H7 (cell line): ENCODE data around the gene PCDHA2. TPM values are rescaled to one million over a fixed set of nuclear protein-coding genes. Genes with fewer than 3 reads are reported as not detected.
"Not testable (repeated sequence)": the region's sequence is repeated elsewhere in the genome, so short reads cannot be mapped to it uniquely, and the experiment has no call there.

Experiments
- DNase-seq: peaks from one replicate; pipeline ENCODE4 v3.0.0; 2012
- H3K27me3 ChIP-seq: 2 replicates; pipeline ENCODE4 v1.6.0; 2011; ENCODE audit warnings: mild to moderate bottlenecking, low read length; ENCODE audit not compliant: control insufficient read depth, insufficient read depth
- H3K36me3 ChIP-seq: replicated peaks from 2 replicates; pipeline ENCODE4 v1.5.1; 2011; ENCODE audit warnings: low read length; ENCODE audit not compliant: control insufficient read depth, insufficient read depth
- H3K4me3 ChIP-seq: 2 replicates; pipeline ENCODE4 v1.5.1; 2011; ENCODE audit warnings: low read depth, mild to moderate bottlenecking, control low read depth, low read length, moderate library complexity; ENCODE audit not compliant: insufficient read depth
- total RNA-seq: library from RNA; depleted of rRNA; stranded (reverse); fragments of >200 nt; shearing (Covaris generic); gene quantifications from 2 replicates; pipeline ENCODE4 v1.2.3, GENCODE V29; 2014; rRNA removed

PCDHA2 gene
- total RNA-seq: not detected in 2 replicates

GRCh38 chr5:140794595-140795258 is at the start of gene PCDHA2:
Gene PCDHA2 (plus strand): TSS chr5:140794852.
- peak within 1 kb of the TSS; percentile 22; the same call in 1 of the 2 replicates for H3K4me3 ChIP-seq
- peak; percentile 74 for DNase-seq
- H3K36me3 ChIP-seq: no peaks in the 10 kb centered on the region
- H3K27me3 ChIP-seq: no peaks in the 10 kb centered on the region

DNA sequence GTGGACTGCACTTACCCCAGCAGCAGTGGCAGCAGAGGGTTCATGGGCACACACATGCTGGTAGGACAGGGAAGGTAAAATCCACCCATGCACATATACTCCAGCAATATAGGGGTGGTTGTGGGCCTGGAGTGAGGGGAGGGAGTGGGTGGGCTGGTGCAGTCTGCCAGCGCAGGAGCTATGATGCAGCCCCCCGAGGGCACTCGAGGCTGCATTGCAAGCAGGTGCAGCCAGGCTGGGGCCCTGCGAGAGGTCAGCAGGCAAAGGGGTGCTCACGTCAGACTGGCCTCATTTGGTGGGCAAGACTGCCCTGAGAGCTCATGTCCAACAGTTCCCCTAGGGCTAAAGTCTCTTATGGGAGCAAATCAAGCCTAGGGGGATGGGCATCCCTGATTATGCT is 41.1 kb upstream of the PCDHA2 start:
- no peaks in the 10 kb centered on the region for H3K27me3 ChIP-seq
- no peak overlapping the region for H3K4me3 ChIP-seq
- H3K36me3 ChIP-seq: no peaks in the 10 kb centered on the region
- no peak for DNase-seq

DNA sequence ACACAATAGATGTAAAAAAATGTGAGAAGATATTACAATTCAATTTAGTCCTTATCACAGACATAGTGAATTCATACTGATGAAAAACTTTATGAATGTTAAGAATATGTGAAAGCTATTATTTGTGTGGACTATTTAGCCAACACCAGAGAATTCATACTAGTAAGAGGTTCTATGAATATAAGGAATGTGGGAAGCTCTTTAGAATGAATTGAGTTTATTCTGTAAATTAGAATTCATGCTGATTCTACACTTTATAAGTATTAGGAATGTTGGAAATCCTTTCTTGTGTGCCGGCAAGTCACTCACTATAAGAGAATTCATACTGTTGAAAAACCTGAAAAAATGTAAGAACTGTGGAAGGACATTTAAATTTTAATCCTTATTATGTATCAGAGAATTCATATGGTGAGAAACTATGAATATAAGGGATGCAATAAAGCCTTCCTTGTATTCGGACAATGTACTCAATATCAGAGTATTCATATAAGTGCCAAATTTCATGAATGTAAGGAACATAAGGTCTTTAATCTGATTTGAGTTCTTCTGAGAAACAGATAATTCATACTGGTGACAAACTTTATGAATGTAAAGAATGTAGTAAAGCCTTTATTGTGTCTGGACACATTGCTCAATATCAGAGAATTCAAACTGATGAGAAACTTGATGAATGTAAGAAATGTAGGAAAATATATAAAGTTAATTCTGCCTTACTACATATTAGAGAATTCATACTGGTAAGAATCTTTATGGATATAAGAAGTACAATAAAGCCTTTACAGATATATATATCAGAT is 30.3 kb upstream of the PCDHA2 start:
- no peak for DNase-seq
- Histone ChIP-seq H3K36me3 (no peaks in the 10 kb centered on the region), H3K4me3 (no peak overlapping the region), H3K27me3 (no peaks in the 10 kb centered on the region)

GRCh38 chr5:140767444-140767843 is 27.2 kb upstream of the PCDHA2 start:
- Histone ChIP-seq H3K27me3 (no peaks in the 10 kb centered on the region), H3K36me3 (no peaks in the 10 kb centered on the region), H3K4me3 (no peak overlapping the region)
- DNase-seq: no peak

- no peak for DNase-seq
- no peak overlapping the region for H3K4me3 ChIP-seq
- no peaks in the 10 kb centered on the region for H3K27me3 ChIP-seq
- H3K36me3 ChIP-seq: no peaks in the 10 kb centered on the region
Measured at GRCh38 chr5:140780512-140780911, 14.1 kb upstream of the PCDHA2 start.

DNA sequence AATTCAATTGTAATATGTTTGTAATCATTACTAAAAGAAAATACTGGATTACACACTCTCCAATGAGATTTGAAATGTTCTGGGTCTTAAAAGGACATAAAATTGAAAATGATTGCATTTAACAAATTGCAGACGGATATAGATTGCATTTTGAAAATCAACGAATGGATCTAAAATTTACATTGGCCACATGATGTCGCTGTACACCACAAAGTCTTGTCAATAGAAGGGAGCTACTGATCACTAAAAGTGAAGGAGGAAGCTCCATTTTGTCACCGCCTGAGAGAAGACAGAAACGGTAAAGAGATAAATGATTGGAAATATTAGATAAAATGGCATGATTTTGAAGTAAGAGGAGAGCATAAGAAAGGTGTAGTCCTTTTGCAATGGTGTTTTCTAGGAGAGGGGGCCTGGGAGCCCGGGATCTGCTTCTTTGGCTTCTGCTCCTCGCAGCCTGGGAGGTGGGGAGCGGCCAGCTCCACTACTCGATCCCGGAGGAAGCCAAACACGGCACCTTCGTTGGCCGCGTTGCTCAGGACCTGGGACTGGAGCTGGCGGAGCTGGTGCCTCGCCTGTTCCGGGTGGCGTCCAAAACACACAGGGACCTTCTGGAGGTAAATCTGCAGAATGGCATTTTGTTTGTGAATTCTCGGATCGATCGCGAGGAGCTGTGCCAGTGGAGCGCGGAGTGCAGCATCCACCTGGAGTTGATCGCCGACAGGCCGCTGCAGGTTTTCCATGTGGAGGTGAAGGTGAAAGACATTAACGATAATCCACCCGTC is 8.6 kb upstream of the PCDHA2 start, which contains the start of gene PCDHA1:
Gene PCDHA1, plus strand, starts transcription at position 236 of the 782 bp plus-strand sequence.
- Histone ChIP-seq H3K4me3 (no peak within 1 kb of the TSS), H3K27me3 (no peaks in the 10 kb centered on the region), H3K36me3 (no peaks in the 10 kb centered on the region)
- DNase-seq: no peak

GRCh38 chr5:140787422-140787821 is 7.2 kb upstream of the PCDHA2 start:
- not testable (repeated sequence) for H3K27me3 ChIP-seq, DNase-seq, H3K4me3 ChIP-seq, H3K36me3 ChIP-seq

DNA sequence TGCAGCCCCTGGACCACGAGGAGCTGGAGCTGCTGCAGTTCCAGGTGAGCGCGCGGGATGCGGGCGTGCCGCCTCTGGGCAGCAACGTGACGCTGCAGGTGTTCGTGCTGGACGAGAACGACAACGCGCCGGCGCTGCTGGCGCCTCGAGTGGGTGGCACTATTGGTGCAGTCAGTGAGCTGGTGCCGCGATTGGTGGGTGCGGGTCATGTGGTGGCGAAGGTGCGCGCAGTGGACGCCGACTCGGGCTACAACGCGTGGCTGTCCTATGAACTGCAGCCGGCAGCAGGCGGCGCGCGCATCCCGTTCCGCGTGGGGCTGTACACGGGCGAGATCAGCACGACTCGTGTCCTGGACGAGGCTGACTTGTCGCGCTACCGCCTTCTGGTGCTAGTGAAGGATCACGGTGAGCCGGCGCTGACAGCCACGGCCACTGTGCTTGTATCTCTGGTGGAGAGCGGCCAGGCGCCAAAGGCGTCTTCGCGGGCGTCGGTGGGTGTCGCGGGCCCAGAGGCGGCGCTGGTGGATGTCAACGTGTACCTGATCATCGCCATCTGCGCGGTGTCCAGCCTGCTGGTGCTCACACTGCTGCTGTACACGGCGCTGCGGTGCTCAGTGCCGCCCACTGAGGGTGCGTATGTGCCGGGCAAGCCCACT is 6.7 kb upstream of the PCDHA2 start:
- not testable (repeated sequence) for DNase-seq, H3K36me3 ChIP-seq, H3K4me3 ChIP-seq, H3K27me3 ChIP-seq

DNA sequence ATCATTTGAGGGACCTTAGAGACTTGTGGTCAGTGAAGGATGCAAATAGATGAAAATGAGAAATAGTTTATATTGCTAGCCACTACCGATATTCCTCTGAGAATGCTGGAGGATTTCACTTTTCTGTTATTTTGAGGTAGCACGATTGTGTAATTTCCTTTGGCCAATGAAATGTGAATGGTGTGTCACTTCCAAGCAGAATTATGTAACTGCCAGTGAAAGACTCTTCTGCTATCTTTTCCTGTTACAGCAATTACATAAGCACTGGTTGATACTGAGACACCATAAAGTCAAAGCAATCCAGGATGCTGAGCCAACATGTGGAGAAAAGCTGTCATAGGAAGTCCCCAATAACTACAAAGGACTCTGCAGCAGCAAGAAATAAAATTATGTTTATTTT is 3.6 kb upstream of the PCDHA2 start:
- H3K27me3 ChIP-seq: no peaks in the 10 kb centered on the region
- no peaks in the 10 kb centered on the region for H3K36me3 ChIP-seq
- no peak overlapping the region for H3K4me3 ChIP-seq
- no peak for DNase-seq

DNA sequence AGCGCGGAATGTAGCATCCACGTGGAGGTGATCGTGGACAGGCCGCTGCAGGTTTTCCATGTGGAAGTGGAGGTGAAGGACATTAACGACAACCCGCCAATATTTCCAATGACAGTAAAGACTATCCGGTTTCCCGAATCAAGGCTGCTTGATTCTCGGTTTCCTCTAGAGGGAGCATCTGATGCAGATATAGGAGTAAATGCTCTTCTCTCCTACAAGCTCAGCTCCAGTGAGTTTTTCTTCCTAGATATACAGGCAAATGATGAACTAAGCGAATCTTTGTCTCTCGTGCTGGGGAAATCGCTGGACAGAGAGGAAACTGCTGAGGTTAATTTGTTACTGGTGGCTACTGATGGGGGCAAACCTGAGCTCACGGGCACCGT is 598 bp downstream of the PCDHA2 start:
- Histone ChIP-seq H3K27me3 (no peaks in the 10 kb centered on the region), H3K36me3 (no peaks in the 10 kb centered on the region), H3K4me3 (peak overlapping the region; percentile 22; the same call in 1 of the 2 replicates)
- peak; percentile 83 for DNase-seq

GRCh38 chr5:140796072-140796717 is 1.5 kb downstream of the PCDHA2 start:
- H3K27me3 ChIP-seq, H3K4me3 ChIP-seq, H3K36me3 ChIP-seq, DNase-seq: not testable (repeated sequence)

- DNase-seq: no peak
- Histone ChIP-seq H3K36me3 (no peaks in the 10 kb centered on the region), H3K4me3 (no peak overlapping the region), H3K27me3 (no peaks in the 10 kb centered on the region)
Measured at GRCh38 chr5:140796718-140797095, 2.1 kb downstream of the PCDHA2 start.

DNA sequence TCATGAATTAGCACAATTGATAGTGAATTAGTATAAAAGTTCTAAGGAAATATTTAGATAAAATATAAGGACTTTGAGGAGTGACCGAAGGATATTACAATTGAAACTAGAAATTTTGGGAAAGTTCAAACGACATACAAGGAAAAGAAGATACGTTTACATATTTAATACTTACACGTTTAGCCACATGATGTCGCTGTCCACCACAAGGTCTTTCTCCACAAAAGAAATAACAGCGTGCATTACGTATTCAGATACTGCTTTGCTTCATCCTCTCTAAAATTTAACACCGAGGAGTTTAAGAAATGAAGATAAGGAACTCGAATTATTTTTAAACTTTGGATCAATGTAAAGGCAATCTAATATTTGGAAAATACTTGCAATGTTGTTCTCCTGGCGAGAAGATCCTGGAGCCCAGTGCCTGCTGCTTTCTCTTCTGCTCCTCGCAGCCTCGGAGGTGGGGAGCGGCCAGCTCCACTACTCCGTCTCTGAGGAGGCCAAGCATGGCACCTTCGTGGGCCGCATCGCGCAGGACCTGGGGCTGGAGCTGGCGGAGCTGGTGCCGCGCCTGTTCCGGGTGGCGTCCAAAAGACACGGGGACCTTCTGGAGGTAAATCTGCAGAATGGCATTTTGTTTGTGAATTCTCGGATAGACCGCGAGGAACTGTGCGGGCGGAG is 6.3 kb downstream of the PCDHA2 start, which contains the start of gene PCDHA3:
Gene PCDHA3, plus strand, starts transcription at position 242 of the 678 bp plus-strand sequence.
- Histone ChIP-seq H3K4me3 (no peak within 1 kb of the TSS), H3K36me3 (no peaks in the 10 kb centered on the region), H3K27me3 (no peaks in the 10 kb centered on the region)
- no peak for DNase-seq
